Spinal cord (tissue), 10 donors: ENCODE data around the gene EIF2S2. TPM values are rescaled to one million over a fixed set of nuclear protein-coding genes. Genes with fewer than 3 reads are reported as not detected.

Experiments used
- DNase-seq, 6 donors: peaks; one replicate each; pipeline versions ENCODE4 v3.0.0 to v3.0.0-alpha.2; 2013 to 2015; ENCODE audit warnings: low spot score in 6 of 6, low read depth in 4 of 6
- H3K27ac ChIP-seq: one replicate; pipeline ENCODE4 v1.5.1; 2013; ENCODE audit warnings: low read depth, low read length, control low read depth
- H3K27me3 ChIP-seq: one replicate; pipeline ENCODE4 v1.6.1; 2013; ENCODE audit warnings: low read length; ENCODE audit not compliant: control insufficient read depth, insufficient read depth
- H3K36me3 ChIP-seq: one replicate; pipeline ENCODE4 v1.6.1; 2013; ENCODE audit warnings: low read length; ENCODE audit not compliant: control insufficient read depth, insufficient read depth
- H3K4me1 ChIP-seq: one replicate; pipeline ENCODE4 v1.6.1; 2013; ENCODE audit warnings: low read length; ENCODE audit not compliant: control insufficient read depth, insufficient read depth
- H3K4me3 ChIP-seq: one replicate; pipeline ENCODE4 v1.5.1; 2013; ENCODE audit warnings: low read depth, low read length, control low read depth
- H3K9me3 ChIP-seq: one replicate; pipeline ENCODE4 v1.6.1; 2013; ENCODE audit warnings: low read length; ENCODE audit not compliant: control insufficient read depth, insufficient read depth
- WGBS: methylation state at CpG from one replicate; pipeline ENCODE4 v1.1.5; 2013; ENCODE audit warnings: missing lambda C conversion rate; ENCODE audit not compliant: insufficient coverage; 5-methylcytosine and 5-hydroxymethylcytosine counted together
- polyA plus RNA-seq, 2 donors: library from polyadenylated mRNA; unstranded; fragments of 120-200 nt; gene quantifications; one replicate each; pipeline ENCODE4 v1.2.1, GENCODE V29; 2013; ENCODE audit not compliant: insufficient read length in 2 of 2
- total RNA-seq, 2 donors: library from RNA; depleted of rRNA in 1 of 2; stranded (reverse); fragments of 120-200 nt in 1 of 2; fragments of >200 nt in 1 of 2; gene quantifications; one replicate each; pipeline versions ENCODE4 v1.2.3 to v1.2.4, GENCODE V29; 2013 to 2014
- donor health status: healthy.

Gene EIF2S2
- total and polyA plus RNA-seq, 4 donors, result 40.8 to 68.6 (median 45.4) TPM

- no peak for DNase-seq
- Histone ChIP-seq H3K27ac (no peak overlapping the region), H3K4me1 (no peaks in the 10 kb centered on the region), H3K4me3 (no peak overlapping the region), H3K27me3 (no peaks in the 10 kb centered on the region), H3K36me3 (no peaks in the 10 kb centered on the region), H3K9me3 (no peaks in the 10 kb centered on the region)
Measured at GRCh38 chr20:34123309-34123708, 11.3 kb upstream of the EIF2S2 start.

GRCh38 chr20:34122274-34122980, 10.4 kb upstream of the EIF2S2 start:
- Histone ChIP-seq H3K27ac (no peak overlapping the region), H3K27me3 (no peaks in the 10 kb centered on the region), H3K4me3 (no peak overlapping the region), H3K9me3 (no peaks in the 10 kb centered on the region), H3K36me3 (no peaks in the 10 kb centered on the region), H3K4me1 (no peaks in the 10 kb centered on the region)
- WGBS, result 92% methylated on average over 43 of the region's 43 CpGs
- no peak for DNase-seq

GRCh38 chr20:34120213-34120612, 8.2 kb upstream of the EIF2S2 start:
- no CpG with 5 or more reads among the region's 2 CpGs for WGBS
- Histone ChIP-seq H3K27me3 (no peaks in the 10 kb centered on the region), H3K4me1 (no peaks in the 10 kb centered on the region), H3K36me3 (no peaks in the 10 kb centered on the region), H3K9me3 (no peaks in the 10 kb centered on the region), H3K27ac (no peak overlapping the region), H3K4me3 (no peak overlapping the region)
- DNase-seq, result no peak

- no peaks in the 10 kb centered on the region for H3K9me3 ChIP-seq
- no peak overlapping the region for H3K4me3 ChIP-seq
- peaks cover 5% of the 10 kb centered on the region for H3K4me1 ChIP-seq
- no peak overlapping the region for H3K27ac ChIP-seq
- DNase-seq, result no peak
- no peaks in the 10 kb centered on the region for H3K36me3 ChIP-seq
- no peaks in the 10 kb centered on the region for H3K27me3 ChIP-seq
Measured at GRCh38 chr20:34115232-34115631, 3.2 kb upstream of the EIF2S2 start.

GRCh38 chr20:34114809-34115208, 2.8 kb upstream of the EIF2S2 start:
- H3K4me3 ChIP-seq, result no peak overlapping the region
- no peaks in the 10 kb centered on the region for H3K9me3 ChIP-seq
- DNase-seq, result no peak
- 67% methylated on average over 2 of the region's 4 CpGs for WGBS
- H3K27me3 ChIP-seq, result no peaks in the 10 kb centered on the region
- peaks cover under 1% of the 10 kb centered on the region for H3K36me3 ChIP-seq
- peaks cover 7% of the 10 kb centered on the region for H3K4me1 ChIP-seq
- no peak overlapping the region for H3K27ac ChIP-seq

GRCh38 chr20:34112600-34113101, 608 bp upstream of the EIF2S2 start:
- H3K27me3 ChIP-seq, result no peaks in the 10 kb centered on the region
- no peaks in the 10 kb centered on the region for H3K9me3 ChIP-seq
- H3K4me1 ChIP-seq, result peaks cover 8% of the 10 kb centered on the region
- peaks cover 8% of the 10 kb centered on the region for H3K36me3 ChIP-seq
- H3K27ac ChIP-seq, result peak overlapping the region; percentile 95
- H3K4me3 ChIP-seq, result peak overlapping the region; percentile 94
- WGBS, result 2% methylated on average over 9 of the region's 18 CpGs
- peak in 1 of 6 donors; percentile 9 for DNase-seq

GRCh38 chr20:34110745-34111641, 1.1 kb downstream of the EIF2S2 start:
- Histone ChIP-seq H3K27ac (peak overlapping the region; percentile 95), H3K4me3 (peak overlapping the region; percentile 94), H3K4me1 (peaks cover 8% of the 10 kb centered on the region), H3K9me3 (no peaks in the 10 kb centered on the region), H3K36me3 (peaks cover 8% of the 10 kb centered on the region), H3K27me3 (no peaks in the 10 kb centered on the region)
- DNase-seq, result peak in 1 of 6 donors; percentile 44
- 6% methylated on average over 18 of the region's 22 CpGs for WGBS

GRCh38 chr20:34110025-34110744, 1.9 kb downstream of the EIF2S2 start:
- H3K27ac ChIP-seq, result no peak overlapping the region
- H3K36me3 ChIP-seq, result peaks cover 9% of the 10 kb centered on the region
- peak overlapping the region; percentile 94 for H3K4me3 ChIP-seq
- H3K27me3 ChIP-seq, result no peaks in the 10 kb centered on the region
- peaks cover 8% of the 10 kb centered on the region for H3K4me1 ChIP-seq
- DNase-seq, result no peak
- 88% methylated on average over 4 of the region's 10 CpGs for WGBS
- H3K9me3 ChIP-seq, result no peaks in the 10 kb centered on the region

- Histone ChIP-seq H3K27me3 (no peaks in the 10 kb centered on the region), H3K36me3 (peaks cover 12% of the 10 kb centered on the region), H3K27ac (no peak overlapping the region), H3K9me3 (no peaks in the 10 kb centered on the region), H3K4me1 (peaks cover 8% of the 10 kb centered on the region), H3K4me3 (no peak overlapping the region)
- no peak for DNase-seq
- WGBS, result 100% methylated on average over 3 of the region's 6 CpGs
Measured at GRCh38 chr20:34109442-34109841, 2.6 kb downstream of the EIF2S2 start.
